ENCODE data around the gene AOX1. TPM values are rescaled to one million over a fixed set of nuclear protein-coding genes. Genes with fewer than 3 reads are reported as not detected.

The AOX1 gene
- total RNA-seq, 1 experiment from 2014 or later, result 0.71 TPM

DNA sequence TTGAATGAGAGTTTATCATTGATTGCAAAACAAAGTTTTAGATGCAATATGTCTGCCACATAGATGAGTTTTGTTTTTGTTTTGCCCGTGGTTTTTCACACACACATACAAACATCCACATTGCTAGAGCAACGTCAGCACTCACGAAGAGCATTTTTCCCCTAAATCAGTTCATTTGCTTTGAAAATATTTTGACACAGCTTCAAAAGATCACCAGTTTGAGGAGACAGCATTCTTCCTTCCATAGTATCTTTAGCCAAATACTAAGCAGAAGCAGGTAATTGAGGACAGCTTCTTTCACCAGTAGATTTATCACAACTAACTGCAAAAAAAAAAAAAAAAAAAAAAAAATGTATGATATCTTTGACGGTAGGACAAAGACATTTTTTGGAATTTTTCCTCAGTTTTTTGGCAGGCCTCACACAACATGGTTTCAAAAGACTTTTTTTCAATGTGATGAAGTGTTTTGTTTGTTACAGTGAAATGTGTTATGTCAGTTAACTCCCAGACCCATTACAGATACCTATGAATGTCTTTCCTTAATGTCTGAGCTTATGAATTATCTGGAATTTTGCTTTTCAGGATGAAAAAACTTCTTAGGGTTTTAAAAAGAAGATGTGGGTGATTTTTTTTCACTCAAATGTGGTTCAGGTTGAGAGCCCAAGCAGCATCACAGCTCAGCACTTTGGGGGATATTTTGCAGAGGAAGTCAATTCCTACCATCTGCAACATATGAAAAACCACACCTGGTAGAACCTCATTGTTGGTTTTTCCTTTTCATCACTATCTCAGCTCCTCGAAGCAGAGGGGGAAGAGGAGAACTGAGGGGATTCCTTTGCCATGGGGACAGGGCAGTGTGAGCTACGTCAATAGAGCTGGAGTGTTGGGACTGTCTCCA is 31.6 kb downstream of the AOX1 start:
- POLR2A ChIA-PET, result no interaction called here
- H4K20me1 ChIP-seq (ENCODE audit: insufficient read depth), result no peaks in the 10 kb centered on the region
- no peaks in the 10 kb centered on the region for H3K27me3 ChIP-seq (ENCODE audit: insufficient read depth, low read length)
- no peaks in the 10 kb centered on the region for H3K36me3 ChIP-seq (ENCODE audit: control insufficient read depth in 1 of 2, insufficient read depth in 2 of 2, low read length in 2 of 2)
- RAD21 ChIA-PET (ENCODE audit: low non-redundant PET in 1 of 2, low total read pairs in 2 of 2, uncharacterized antibody in 2 of 2, unreplicated experiment in 2 of 2), result no interaction called here
- BruUV-seq (replicated peaks), result no TSS peak
- H3K4me3 ChIP-seq (replicated peaks in 1 of 2; ENCODE audit: low read depth in 1 of 2, low read length in 2 of 2), result no peak overlapping the region
- ATAC-seq (no peak), DNase-seq (ENCODE audit: low read depth, low spot score) (no peak)
- CTCF ChIA-PET, result interaction anchor here (1.3 kb wide), 1 partner anchor 86 kb away, joined by 7 read pairs; no protein-coding TSS in a partner anchor
- TF ChIP-seq REST (IDR thresholded peaks at IDR 0.05; ENCODE audit: low read depth) (no peak), ZNF274 (IDR thresholded peaks at IDR 0.05; ENCODE audit: low read depth, low read length) (no peak), JUND (IDR thresholded peaks at IDR 0.05) (no peak), SIN3A (IDR thresholded peaks at IDR 0.05; ENCODE audit: low read depth) (no peak), TCF7L2 (IDR thresholded peaks at IDR 0.05; ENCODE audit: borderline replicate concordance, extremely low read depth, insufficient read depth, insufficient read length) (no peak), ATF3 (IDR thresholded peaks at IDR 0.05) (no peak), CBX3 (IDR thresholded peaks at IDR 0.05; ENCODE audit: low read depth) (no peak), POLR2A (IDR thresholded peaks at IDR 0.05; ENCODE audit: borderline replicate concordance, extremely low read depth, insufficient read depth, insufficient read length) (no peak), EZH2 (IDR thresholded peaks at IDR 0.05) (no peak), CEBPB (IDR thresholded peaks at IDR 0.05; ENCODE audit: low read depth) (no peak), EGR1 (IDR thresholded peaks at IDR 0.05; ENCODE audit: low read depth) (no peak), FOSL1 (IDR thresholded peaks at IDR 0.05; ENCODE audit: low read depth) (no peak), SRF (IDR thresholded peaks at IDR 0.05; ENCODE audit: low read depth) (no peak), ELF1 (IDR thresholded peaks at IDR 0.05; ENCODE audit: borderline replicate concordance, low read depth) (no peak), ZFX (IDR thresholded peaks at IDR 0.05) (no peak), YY1 (IDR thresholded peaks at IDR 0.05; ENCODE audit: extremely low read depth, insufficient replicate concordance, low read depth, low read length) (no peak), SP1 (IDR thresholded peaks at IDR 0.05; ENCODE audit: low read depth) (no peak)
- TF ChIP-seq, protein P1, sequence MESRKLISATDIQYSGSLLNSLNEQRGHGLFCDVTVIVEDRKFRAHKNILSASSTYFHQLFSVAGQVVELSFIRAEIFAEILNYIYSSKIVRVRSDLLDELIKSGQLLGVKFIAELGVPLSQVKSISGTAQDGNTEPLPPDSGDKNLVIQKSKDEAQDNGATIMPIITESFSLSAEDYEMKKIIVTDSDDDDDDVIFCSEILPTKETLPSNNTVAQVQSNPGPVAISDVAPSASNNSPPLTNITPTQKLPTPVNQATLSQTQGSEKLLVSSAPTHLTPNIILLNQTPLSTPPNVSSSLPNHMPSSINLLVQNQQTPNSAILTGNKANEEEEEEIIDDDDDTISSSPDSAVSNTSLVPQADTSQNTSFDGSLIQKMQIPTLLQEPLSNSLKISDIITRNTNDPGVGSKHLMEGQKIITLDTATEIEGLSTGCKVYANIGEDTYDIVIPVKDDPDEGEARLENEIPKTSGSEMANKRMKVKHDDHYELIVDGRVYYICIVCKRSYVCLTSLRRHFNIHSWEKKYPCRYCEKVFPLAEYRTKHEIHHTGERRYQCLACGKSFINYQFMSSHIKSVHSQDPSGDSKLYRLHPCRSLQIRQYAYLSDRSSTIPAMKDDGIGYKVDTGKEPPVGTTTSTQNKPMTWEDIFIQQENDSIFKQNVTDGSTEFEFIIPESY (IDR thresholded peaks at IDR 0.05; ENCODE audit: extremely low read depth, insufficient replicate concordance, low read length), result no peak
- H3K9ac ChIP-seq (ENCODE audit: low read length), result no peak overlapping the region
- H3K9me3 ChIP-seq (ENCODE audit: control insufficient read depth in 1 of 2, insufficient read depth in 1 of 2, low read depth in 1 of 2, low read length in 2 of 2), result no peaks in the 10 kb centered on the region
- H2AFZ ChIP-seq (ENCODE audit: low read depth, low read length, poor library complexity, severe bottlenecking), result no peak overlapping the region
- no peaks in the 10 kb centered on the region for H3K79me2 ChIP-seq (ENCODE audit: insufficient read depth, low read length)
- no peak overlapping the region for H3K4me2 ChIP-seq (ENCODE audit: low read length)
- intact Hi-C loops (cut with micrococcal nuclease), result loop anchor here (2.0 kb wide), 1 partner anchor 85 kb away; no protein-coding TSS in a partner anchor
- H3K4me1 ChIP-seq (ENCODE audit: control insufficient read depth in 1 of 2, insufficient read depth in 2 of 2, low read length in 2 of 2), result peaks cover 0 to 7% of the 10 kb centered on the region in 2 experiments; a peak in 2 of 4 replicates
- no peaks in the 10 kb centered on the region for H3K9me2 ChIP-seq (ENCODE audit: insufficient read depth)
- H3K27ac ChIP-seq (ENCODE audit: low read depth, low read length), result no peak overlapping the region
